Endothelial cell of umbilical vein (primary cell): Measurements from ENCODE around the gene METAP1. TPM values are rescaled to one million over a fixed set of nuclear protein-coding genes. Genes with fewer than 3 reads are reported as not detected.

ENCODE experiments used
- BruUV-seq: library from RNA; stranded (reverse); fragments of 400-500 nt; replicated peaks from 2 replicates; lab custom pipeline; 2021; lab: Mats Ljungman, UMichigan
- CTCF ChIA-PET: fragments of 300-600, 350-600 bp; sonication (Branson Sonifier 250); formaldehyde crosslinking; loops from one replicate; lab custom pipeline; 2021; ENCODE audit warnings: antibody characterized with exemption, inconsistent platforms; lab: Charles Lee
- POLR2A ChIA-PET: fragments of 300-600, 350-600 bp; sonication (Branson Sonifier 250); formaldehyde crosslinking; loops from one replicate; lab custom pipeline; 2021; ENCODE audit warnings: antibody characterized with exemption, inconsistent platforms; lab: Charles Lee
- DNase-seq: peaks from one replicate; pipeline ENCODE4 v3.0.0-alpha.2; 2011; ENCODE audit warnings: low read depth, low spot score
- FAIRE-seq: peaks from 2 replicates; lab custom pipeline; 2011; peaks lifted over from hg19 to GRCh38; lab: Jason Lieb, UNC
- H2AFZ ChIP-seq: 2 replicates; pipeline ENCODE4 v1.6.0; 2012; ENCODE audit warnings: low read depth, low read length, control low read depth, inconsistent platforms
- H3K27ac ChIP-seq: 2 replicates; pipeline ENCODE4 v1.5.1; 2011; ENCODE audit warnings: low read depth, mild to moderate bottlenecking, control low read depth, low read length, moderate library complexity; ENCODE audit not compliant: insufficient read depth
- H3K27me3 ChIP-seq, 2 experiments: 2 replicates each; pipeline versions ENCODE4 v1.6.0 to v1.6.1; 2011; ENCODE audit warnings: low read length in 2 of 2, mixed read lengths in 1 of 2; ENCODE audit not compliant: control insufficient read depth in 2 of 2, insufficient read depth in 2 of 2
- H3K36me3 ChIP-seq, 2 experiments: 2 replicates in 1 of 2; 3 replicates in 1 of 2; pipeline ENCODE4 v1.5.1; 2011; ENCODE audit warnings: low read length in 2 of 2, mild to moderate bottlenecking in 1 of 2, moderate library complexity in 1 of 2; ENCODE audit not compliant: control insufficient read depth in 2 of 2, insufficient read depth in 2 of 2; ENCODE audit errors: extremely low read depth in 1 of 2
- H3K4me1 ChIP-seq: 3 replicates; pipeline ENCODE4 v1.5.1; 2011; ENCODE audit warnings: mild to moderate bottlenecking, low read length; ENCODE audit not compliant: control insufficient read depth, insufficient read depth; ENCODE audit errors: extremely low read depth
- H3K4me2 ChIP-seq: 2 replicates; pipeline ENCODE4 v1.6.1; 2011; ENCODE audit warnings: low read length, control low read depth, mixed read lengths; ENCODE audit not compliant: insufficient read depth
- H3K4me3 ChIP-seq, 3 experiments: fragments of 200-600 bp in 1 of 3; sonication (generic), shearing (Covaris generic) in 1 of 3; replicated peaks in 1 of 3; 2 replicates each; pipeline ENCODE4 v1.5.1; 2011 to 2016; ENCODE audit warnings: control low read depth in 3 of 3, low read length in 3 of 3, mild to moderate bottlenecking in 2 of 3, inconsistent platforms in 1 of 3, low read depth in 1 of 3, moderate library complexity in 1 of 3; ENCODE audit not compliant: insufficient read depth in 1 of 3
- H3K79me2 ChIP-seq: 2 replicates; pipeline ENCODE4 v1.6.0; 2012; ENCODE audit warnings: low read length, inconsistent platforms; ENCODE audit not compliant: control insufficient read depth, insufficient read depth
- H3K9ac ChIP-seq: replicated peaks from 2 replicates; pipeline ENCODE3; 2011; ENCODE audit warnings: low read length, control low read depth; ENCODE audit not compliant: insufficient read depth; ENCODE audit errors: extremely low read depth
- H3K9me1 ChIP-seq: replicated peaks from 3 replicates; pipeline ENCODE4 v1.6.0; 2011; ENCODE audit warnings: mild to moderate bottlenecking, low read length; ENCODE audit not compliant: control insufficient read depth, insufficient read depth; ENCODE audit errors: extremely low read depth
- H3K9me3 ChIP-seq: replicated peaks from 2 replicates; pipeline ENCODE4 v1.5.1; 2012; ENCODE audit warnings: low read length, inconsistent platforms; ENCODE audit not compliant: control insufficient read depth, insufficient read depth
- H4K20me1 ChIP-seq: replicated peaks from 2 replicates; pipeline ENCODE3; 2011; ENCODE audit warnings: mild to moderate bottlenecking, low read length; ENCODE audit not compliant: control insufficient read depth, insufficient read depth; ENCODE audit errors: extremely low read depth
- EZH2 ChIP-seq: IDR thresholded peaks from 2 replicates; pipeline ENCODE4 v1.6.1; 2012; ENCODE audit warnings: borderline replicate concordance, low read depth, mild to moderate bottlenecking, moderate library complexity, low read length, inconsistent platforms; ENCODE audit not compliant: severe bottlenecking
- FOS ChIP-seq: IDR thresholded peaks from 2 replicates; pipeline ENCODE4 v1.6.1; 2011; ENCODE audit warnings: mild to moderate bottlenecking, low read length, moderate library complexity, borderline replicate concordance; ENCODE audit not compliant: insufficient read depth
- GATA2 ChIP-seq: IDR thresholded peaks from 2 replicates; pipeline ENCODE4 v1.7.0; 2011; ENCODE audit warnings: low read depth, mild to moderate bottlenecking, moderate library complexity, mixed read lengths, low read length; ENCODE audit not compliant: insufficient read length, insufficient read depth
- JUN ChIP-seq: IDR thresholded peaks from 2 replicates; pipeline ENCODE4 v1.6.1; 2011; ENCODE audit warnings: borderline replicate concordance, low read depth; ENCODE audit not compliant: insufficient read length, insufficient read depth
- MYC ChIP-seq: IDR thresholded peaks from one replicate; pipeline ENCODE4 v1.6.1; 2011; ENCODE audit warnings: mild to moderate bottlenecking, low read depth, low read length
- POLR2A ChIP-seq: IDR thresholded peaks from 2 replicates; pipeline ENCODE4 v1.6.1; 2012; ENCODE audit warnings: low read depth, mild to moderate bottlenecking, control low read depth, low read length
- POLR2AphosphoS5 ChIP-seq: IDR thresholded peaks from 2 replicates; pipeline ENCODE4 v1.6.1; 2012; ENCODE audit warnings: low read depth, mild to moderate bottlenecking, control low read depth, low read length, moderate library complexity; ENCODE audit not compliant: insufficient read depth
- dilution Hi-C: fragments of 300-500 bp; cut with MboI; formaldehyde crosslinking; loops from one replicate; pipeline ENCODE4 v1.15.0; 2019; ENCODE audit warnings: low sequenced_read_pairs; ENCODE audit not compliant: extremely low pct_ligation_motif_present
- intact Hi-C: fragments of 100-400 bp; cut with micrococcal nuclease; formaldehyde crosslinking; loops from one replicate; pipeline ENCODE4 v1.10.0; 2022
- polyA plus RNA-seq, 4 experiments: library from polyadenylated mRNA; depleted of rRNA in 3 of 4; stranded (reverse) in 3 of 4; unstranded in 1 of 4; fragments of >200 nt; gene quantifications; 2 replicates each; pipeline versions ENCODE4 v1.2.1 to v1.2.3, GENCODE V29; 2011 to 2012; ENCODE audit warnings: missing spikeins in 1 of 4
- total RNA-seq: library from RNA; stranded (reverse); gene quantifications from 2 replicates; pipeline ENCODE4 v1.2.3, GENCODE V29; 2021
- TF ChIP-seq, protein P1 (sequence below), 2 donors: IDR thresholded peaks; 1 replicate in 1 of 2; 2 replicates in 1 of 2; pipeline ENCODE4 v1.5.1; 2011; ENCODE audit warnings: low read length in 2 of 2, mild to moderate bottlenecking in 2 of 2, moderate library complexity in 2 of 2, control low read depth in 1 of 2, inconsistent platforms in 1 of 2, low read depth in 1 of 2; ENCODE audit not compliant: insufficient read depth in 1 of 2; ENCODE audit errors: extremely low read depth in 1 of 2
- TF ChIP-seq, protein P2 (sequence below): IDR thresholded peaks from 2 replicates; pipeline ENCODE4 v1.6.1; 2011; ENCODE audit not compliant: insufficient read depth, insufficient read length

Gene METAP1
- total and polyA plus RNA-seq, 2 donors (not counting 3 experiments of a cell fraction or from before 2014, with no cell fraction given), result 26.4 to 39.8 TPM

DNA sequence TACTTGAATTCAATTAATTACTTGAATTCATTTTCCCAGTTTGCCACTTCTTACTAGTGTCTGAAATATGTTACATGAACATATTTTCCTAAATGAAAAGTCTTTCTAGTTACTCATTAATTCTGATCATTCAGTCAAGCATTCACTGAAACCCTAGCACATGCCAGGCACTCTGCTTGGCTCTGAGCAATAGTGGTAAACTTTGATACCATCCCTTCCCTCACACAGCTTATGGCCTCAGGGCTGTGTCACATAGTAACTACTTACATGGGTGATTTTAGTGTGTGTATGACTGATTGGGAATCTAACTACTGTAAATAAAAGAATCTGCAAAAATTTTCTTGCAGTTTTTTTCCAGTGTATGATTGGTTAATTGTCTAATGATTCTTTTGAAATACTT lies 32.7 kb downstream of the METAP1 start:
- FAIRE-seq, result no peak
- Histone ChIP-seq H3K27me3 (no peaks in the 10 kb centered on the region), H3K4me2 (no peak overlapping the region), H3K4me1 (no peaks in the 10 kb centered on the region), H3K79me2 (peaks cover 51% of the 10 kb centered on the region), H3K9ac (no peak overlapping the region), H4K20me1 (no peaks in the 10 kb centered on the region), H2AFZ (no peak overlapping the region), H3K27ac (no peak overlapping the region), H3K9me3 (no peaks in the 10 kb centered on the region), H3K36me3 (no peaks in the 10 kb centered on the region), H3K4me3 (no peak overlapping the region), H3K9me1 (no peaks in the 10 kb centered on the region)
- TF ChIP-seq POLR2A (no peak), POLR2AphosphoS5 (no peak), JUN (no peak), MYC (no peak), GATA2 (no peak), EZH2 (no peak), FOS (no peak)
- TF ChIP-seq, protein P1, sequence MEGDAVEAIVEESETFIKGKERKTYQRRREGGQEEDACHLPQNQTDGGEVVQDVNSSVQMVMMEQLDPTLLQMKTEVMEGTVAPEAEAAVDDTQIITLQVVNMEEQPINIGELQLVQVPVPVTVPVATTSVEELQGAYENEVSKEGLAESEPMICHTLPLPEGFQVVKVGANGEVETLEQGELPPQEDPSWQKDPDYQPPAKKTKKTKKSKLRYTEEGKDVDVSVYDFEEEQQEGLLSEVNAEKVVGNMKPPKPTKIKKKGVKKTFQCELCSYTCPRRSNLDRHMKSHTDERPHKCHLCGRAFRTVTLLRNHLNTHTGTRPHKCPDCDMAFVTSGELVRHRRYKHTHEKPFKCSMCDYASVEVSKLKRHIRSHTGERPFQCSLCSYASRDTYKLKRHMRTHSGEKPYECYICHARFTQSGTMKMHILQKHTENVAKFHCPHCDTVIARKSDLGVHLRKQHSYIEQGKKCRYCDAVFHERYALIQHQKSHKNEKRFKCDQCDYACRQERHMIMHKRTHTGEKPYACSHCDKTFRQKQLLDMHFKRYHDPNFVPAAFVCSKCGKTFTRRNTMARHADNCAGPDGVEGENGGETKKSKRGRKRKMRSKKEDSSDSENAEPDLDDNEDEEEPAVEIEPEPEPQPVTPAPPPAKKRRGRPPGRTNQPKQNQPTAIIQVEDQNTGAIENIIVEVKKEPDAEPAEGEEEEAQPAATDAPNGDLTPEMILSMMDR (IDR thresholded peaks at IDR 0.05; ENCODE audit: extremely low read depth in 1 of 2, insufficient read depth in 1 of 2, low read depth in 1 of 2, low read length in 2 of 2), result no peak
- TF ChIP-seq, protein P2, sequence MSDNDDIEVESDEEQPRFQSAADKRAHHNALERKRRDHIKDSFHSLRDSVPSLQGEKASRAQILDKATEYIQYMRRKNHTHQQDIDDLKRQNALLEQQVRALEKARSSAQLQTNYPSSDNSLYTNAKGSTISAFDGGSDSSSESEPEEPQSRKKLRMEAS, result no peak
- POLR2A ChIA-PET, result no interaction called here
- DNase-seq, result no peak
- BruUV-seq, result no TSS peak
- CTCF ChIA-PET, result interaction anchor here (1.4 kb wide), 1 partner anchor 8 kb away, joined by 3 read pairs; no protein-coding TSS in a partner anchor
- intact Hi-C loops (no loop called here), dilution Hi-C loops (no loop called here)
